SK-N-SH treated with all-trans-retinoic acid at 6 μM for 48 hours (cell line): ENCODE measurements around the gene TRIM2.

Experiments
- PPARA ChIP-seq: fragments of 250-450 bp; sonication (Bioruptor Pico); IDR thresholded peaks from 2 replicates; pipeline ENCODE4 v1.5.0; 2020; ENCODE audit warnings: mild to moderate bottlenecking, borderline replicate concordance
- ZFP3 ChIP-seq: fragments of 250-450 bp; sonication (Bioruptor Pico); IDR thresholded peaks from 2 replicates; pipeline ENCODE4 v1.5.0; 2020; ENCODE audit warnings: mild to moderate bottlenecking, moderate library complexity
- ZNF8 ChIP-seq: fragments of 450-650 bp; formaldehyde crosslinking; IDR thresholded peaks from 2 replicates; pipeline ENCODE4 v1.5.0; 2020; ENCODE audit warnings: mild to moderate bottlenecking, moderate library complexity

DNA sequence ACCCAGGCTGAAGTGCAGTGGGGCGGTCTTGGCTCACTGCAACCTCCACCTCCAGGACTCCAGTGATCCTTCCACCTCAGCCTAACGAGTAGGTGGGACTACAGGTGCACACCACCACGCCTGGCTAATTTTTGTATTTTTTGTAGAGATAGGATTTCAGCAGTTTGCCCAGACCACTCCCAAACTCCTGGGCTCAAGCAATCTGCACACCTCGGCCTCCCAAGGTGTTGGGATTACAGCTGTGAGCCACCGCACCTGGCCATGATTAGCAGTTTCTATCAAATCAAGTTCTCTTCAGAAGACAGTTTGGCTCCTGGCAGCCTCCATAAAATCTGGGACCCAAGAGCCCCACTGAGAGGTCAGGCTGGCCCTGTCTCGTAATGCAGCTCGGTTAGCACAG, 26.4 kb upstream of the TRIM2 start:
- TF ChIP-seq PPARA (no peak), ZNF8 (CRISPR knock-in tag) (no peak), ZFP3 (CRISPR knock-in tag) (no peak)
